ENCODE measurements around the gene NTM. TPM values are rescaled to one million over a fixed set of nuclear protein-coding genes. Genes with fewer than 3 reads are reported as not detected.

The NTM gene
- total and polyA plus RNA-seq, 10 donors: 0.13 to 1.6 (median 0.67) TPM

GRCh38 chr11:131454989-131455388 lies 84.6 kb downstream of the NTM start:
- Histone ChIP-seq H3K36me3 (no peaks in the 10 kb centered on the region), H3K9me3 (no peaks in the 10 kb centered on the region), H3K27ac (no peak overlapping the region), H3K27me3 (replicated peaks in 1 of 7) (peaks cover 0 to 8% (median 0%) of the 10 kb centered on the region in 7 donors), H3K4me3 (no peak overlapping the region), H3K4me1 (no peaks in the 10 kb centered on the region)
- WGBS, 5 donors: 83 to 90% (median 85%) methylated on average over 9 of the region's 9 CpGs
- TF ChIP-seq POLR2A (IDR thresholded peaks at IDR 0.05) (no peak), CTCF (IDR thresholded peaks at IDR 0.05 in 8 of 11, conservative IDR thresholded peaks at IDR 0.05 in 3 of 11) (no peak), POLR2AphosphoS5 (IDR thresholded peaks at IDR 0.05) (no peak)
- DNase-seq: no peak
- intact Hi-C loops (cut with DNase I; ENCODE audit: low total_unique reads): no loop called here

GRCh38 chr11:131455843-131456704 lies 85.7 kb downstream of the NTM start:
- no peak for DNase-seq
- H3K27me3 ChIP-seq (replicated peaks in 1 of 7): peaks cover 0 to 8% (median 0%) of the 10 kb centered on the region in 7 donors
- TF ChIP-seq CTCF (IDR thresholded peaks at IDR 0.05 in 8 of 11, conservative IDR thresholded peaks at IDR 0.05 in 3 of 11) (no peak), POLR2AphosphoS5 (IDR thresholded peaks at IDR 0.05) (no peak), POLR2A (IDR thresholded peaks at IDR 0.05) (no peak)
- no peaks in the 10 kb centered on the region for H3K4me1 ChIP-seq
- no peaks in the 10 kb centered on the region for H3K9me3 ChIP-seq
- 69 to 82% (median 79%) methylated on average over 9 of the region's 9 CpGs for whole genome bisulfite sequencing, 5 donors
- H3K36me3 ChIP-seq: no peaks in the 10 kb centered on the region
- intact Hi-C loops (cut with DNase I; ENCODE audit: low total_unique reads): no loop called here
- no peak overlapping the region for H3K27ac ChIP-seq
- H3K4me3 ChIP-seq: no peak overlapping the region

GRCh38 chr11:131457163-131457562 lies 86.7 kb downstream of the NTM start:
- Histone ChIP-seq H3K27ac (no peak overlapping the region), H3K36me3 (no peaks in the 10 kb centered on the region), H3K4me1 (no peaks in the 10 kb centered on the region), H3K27me3 (replicated peaks in 1 of 7) (peaks cover 0 to 6% (median 0%) of the 10 kb centered on the region in 7 donors), H3K4me3 (no peak overlapping the region), H3K9me3 (no peaks in the 10 kb centered on the region)
- 34 to 54% (median 46%) methylated on average over 3 of the region's 3 CpGs for WGBS, 5 donors
- TF ChIP-seq POLR2AphosphoS5 (IDR thresholded peaks at IDR 0.05) (no peak), CTCF (IDR thresholded peaks at IDR 0.05 in 8 of 11, conservative IDR thresholded peaks at IDR 0.05 in 3 of 11) (no peak), POLR2A (IDR thresholded peaks at IDR 0.05) (no peak)
- DNase-seq: no peak
- intact Hi-C loops (cut with DNase I; ENCODE audit: low total_unique reads): no loop called here

- no peak for DNase-seq
- WGBS, 5 donors: 29 to 77% (median 62%) methylated on average over 3 of the region's 3 CpGs
- Histone ChIP-seq H3K9me3 (no peaks in the 10 kb centered on the region), H3K4me1 (no peaks in the 10 kb centered on the region), H3K4me3 (no peak overlapping the region), H3K27ac (no peak overlapping the region), H3K36me3 (no peaks in the 10 kb centered on the region), H3K27me3 (replicated peaks in 1 of 7) (peaks cover 0 to 11% (median 0%) of the 10 kb centered on the region in 7 donors)
- TF ChIP-seq POLR2A (IDR thresholded peaks at IDR 0.05): no peak
- no peak for TF ChIP-seq POLR2AphosphoS5 (IDR thresholded peaks at IDR 0.05)
- TF ChIP-seq CTCF (IDR thresholded peaks at IDR 0.05 in 8 of 11, conservative IDR thresholded peaks at IDR 0.05 in 3 of 11): no peak
- intact Hi-C loops (cut with DNase I; ENCODE audit: low total_unique reads): no loop called here
These were observed 88.0 kb downstream of the NTM start for GRCh38 chr11:131458421-131458820.

All from spleen (tissue), 11 donors.